GM10266 (cell line): Measurements from ENCODE around the gene SHISA6.

ENCODE experiments used
- DNase-seq: peaks from one replicate; pipeline ENCODE4 v3.0.0; 2012; ENCODE audit errors: extremely low spot score
- CTCF ChIP-seq: IDR thresholded peaks from 2 replicates; pipeline ENCODE4 v1.5.1; 2012; ENCODE audit warnings: mild to moderate bottlenecking, low read depth; ENCODE audit not compliant: control insufficient read depth, insufficient read depth; ENCODE audit errors: missing control alignments

SHISA6 gene

DNA sequence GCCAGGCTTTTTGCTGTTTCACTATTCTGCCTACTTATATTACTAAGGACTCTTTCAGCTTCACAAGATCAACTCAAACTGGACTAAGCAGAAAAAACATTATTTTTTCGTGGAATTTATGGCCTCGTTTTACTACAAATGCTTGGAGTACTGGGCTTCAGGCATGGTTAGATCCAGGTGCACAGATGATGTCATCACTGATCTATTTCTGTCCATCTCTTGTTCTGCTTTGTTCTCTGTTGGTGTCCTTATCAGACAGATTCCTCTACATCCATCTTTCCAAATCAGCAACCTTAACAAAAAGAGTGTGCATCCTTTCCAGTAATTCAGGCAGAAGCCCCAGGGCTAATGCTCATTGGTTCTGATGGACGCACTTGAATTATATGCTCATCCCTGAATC is 247.4 kb downstream of the SHISA6 start:
- TF ChIP-seq CTCF, result no peak
- DNase-seq, result no peak

- no peak for TF ChIP-seq CTCF
- no peak for DNase-seq
These were observed 249.2 kb downstream of the SHISA6 start for GRCh38 chr17:11490171-11490755.

DNA sequence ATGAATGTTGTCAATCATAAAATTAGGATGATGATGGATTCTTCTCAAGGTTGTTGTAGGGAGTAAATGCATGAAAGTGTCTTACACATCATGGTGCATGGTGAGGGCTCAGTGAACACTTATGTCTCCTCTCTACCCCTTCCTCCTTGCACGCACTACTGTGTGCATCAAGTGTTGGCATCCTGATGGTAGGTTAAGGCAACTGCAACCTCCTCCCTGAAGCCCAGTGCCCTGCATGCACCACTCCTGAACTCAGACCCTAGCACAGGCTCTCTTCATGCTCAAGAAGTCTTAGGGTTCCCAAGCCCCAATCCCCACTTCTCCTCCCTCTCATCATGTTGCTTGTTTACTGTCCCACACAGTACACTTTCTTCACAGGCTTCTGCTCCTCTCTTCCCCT is 251.5 kb downstream of the SHISA6 start:
- no peak for TF ChIP-seq CTCF

GRCh38 chr17:11493936-11494335 is 252.9 kb downstream of the SHISA6 start:
- no peak for TF ChIP-seq CTCF

More for the DNA sequence above, 251.5 kb downstream of the SHISA6 start:
- no peak for DNase-seq

GRCh38 chr17:11495613-11496012 is 254.6 kb downstream of the SHISA6 start:
- no peak for TF ChIP-seq CTCF
- no peak for DNase-seq

More at GRCh38 chr17:11493936-11494335, 252.9 kb downstream of the SHISA6 start:
- no peak for DNase-seq

GRCh38 chr17:11499881-11500280 is 258.9 kb downstream of the SHISA6 start:
- DNase-seq, result no peak
- no peak for TF ChIP-seq CTCF

DNA sequence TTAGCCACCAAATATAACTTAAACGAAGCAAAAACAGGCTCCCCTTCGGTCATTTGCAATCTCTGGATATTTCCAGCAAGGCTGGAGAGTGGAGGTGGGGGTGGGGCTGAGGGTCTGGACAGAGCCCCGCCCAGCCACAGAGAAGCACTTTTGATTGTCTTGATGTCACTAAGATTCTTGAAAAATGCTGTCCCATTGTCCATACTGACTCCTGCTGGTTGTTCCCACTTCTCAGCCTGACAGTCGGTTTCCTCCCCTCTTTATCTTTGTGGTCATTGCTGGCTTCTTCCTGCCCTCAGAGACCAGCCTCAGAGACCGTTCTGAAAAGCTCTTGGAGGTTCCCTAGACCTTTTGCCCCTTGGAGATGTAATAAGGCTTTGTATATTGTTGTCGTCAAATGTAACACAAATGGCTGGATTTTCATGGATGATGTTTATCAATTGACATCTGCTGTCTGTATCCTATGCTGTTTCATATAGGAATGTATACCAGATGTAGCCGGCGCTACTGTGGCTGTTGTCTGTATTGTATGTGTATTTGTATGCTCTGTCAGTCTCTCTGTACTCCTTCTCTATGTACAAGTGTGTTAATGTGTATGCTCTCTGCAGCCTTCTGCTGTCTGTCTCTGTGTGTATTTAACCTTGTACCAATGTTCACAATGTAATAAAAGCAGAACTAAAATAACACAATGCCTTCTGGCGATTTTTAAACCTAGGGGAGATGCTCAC is 262.5 kb downstream of the SHISA6 start:
- TF ChIP-seq CTCF, result no peak
- DNase-seq, result no peak
